SU-DHL-6 (cell line): ENCODE results near the gene LRRC10B.

Experiments used
- EZH2phosphoT487 ChIP-seq: fragments of 200-600 bp; sonication (generic), shearing (Covaris generic); conservative IDR thresholded peaks from 2 replicates; pipeline ENCODE4 v1.6.1; 2018; ENCODE audit warnings: mild to moderate bottlenecking, antibody characterized with exemption, low read length, moderate library complexity, mixed read lengths
- TF ChIP-seq, protein P1 (sequence below): fragments of 200-600 bp; sonication (generic); IDR thresholded peaks from one replicate; pipeline ENCODE4 v1.5.1; 2017; ENCODE audit warnings: antibody characterized with exemption, mild to moderate bottlenecking, low read length, moderate library complexity; ENCODE audit not compliant: insufficient read depth, poor library complexity, severe bottlenecking

DNA sequence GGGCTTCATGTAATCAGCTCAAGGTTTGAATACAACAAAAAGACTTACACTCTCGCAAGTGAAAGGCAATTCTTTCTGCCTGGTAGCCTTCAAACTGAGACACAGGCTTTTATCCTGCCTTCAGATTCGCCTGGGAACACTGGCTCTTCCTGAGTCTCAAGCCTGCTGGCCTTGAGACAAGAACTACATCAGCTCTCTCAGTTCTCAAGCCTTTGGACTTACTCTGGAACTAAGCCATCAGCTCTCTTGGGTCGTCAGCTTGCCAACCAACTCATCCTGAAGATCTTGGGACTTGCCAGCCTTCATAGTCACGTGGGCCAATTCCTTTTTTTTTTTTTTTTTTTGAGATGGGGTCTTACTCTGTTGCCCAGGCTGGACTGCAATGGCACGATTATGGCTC lies 35.7 kb upstream of the LRRC10B start:
- TF ChIP-seq, protein P1, sequence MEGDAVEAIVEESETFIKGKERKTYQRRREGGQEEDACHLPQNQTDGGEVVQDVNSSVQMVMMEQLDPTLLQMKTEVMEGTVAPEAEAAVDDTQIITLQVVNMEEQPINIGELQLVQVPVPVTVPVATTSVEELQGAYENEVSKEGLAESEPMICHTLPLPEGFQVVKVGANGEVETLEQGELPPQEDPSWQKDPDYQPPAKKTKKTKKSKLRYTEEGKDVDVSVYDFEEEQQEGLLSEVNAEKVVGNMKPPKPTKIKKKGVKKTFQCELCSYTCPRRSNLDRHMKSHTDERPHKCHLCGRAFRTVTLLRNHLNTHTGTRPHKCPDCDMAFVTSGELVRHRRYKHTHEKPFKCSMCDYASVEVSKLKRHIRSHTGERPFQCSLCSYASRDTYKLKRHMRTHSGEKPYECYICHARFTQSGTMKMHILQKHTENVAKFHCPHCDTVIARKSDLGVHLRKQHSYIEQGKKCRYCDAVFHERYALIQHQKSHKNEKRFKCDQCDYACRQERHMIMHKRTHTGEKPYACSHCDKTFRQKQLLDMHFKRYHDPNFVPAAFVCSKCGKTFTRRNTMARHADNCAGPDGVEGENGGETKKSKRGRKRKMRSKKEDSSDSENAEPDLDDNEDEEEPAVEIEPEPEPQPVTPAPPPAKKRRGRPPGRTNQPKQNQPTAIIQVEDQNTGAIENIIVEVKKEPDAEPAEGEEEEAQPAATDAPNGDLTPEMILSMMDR, result no peak
- no peak for TF ChIP-seq EZH2phosphoT487
